ENCODE data around the gene STYXL1. TPM values are rescaled to one million over a fixed set of nuclear protein-coding genes. Genes with fewer than 3 reads are reported as not detected.

The STYXL1 gene
- total and polyA plus RNA-seq, 2 experiments from 2014 or later = 28.0 to 39.2 TPM

- Histone ChIP-seq H3K36me3 (ENCODE audit: insufficient read depth) (peaks cover 6% of the 10 kb centered on the region; the same call in 1 of the 2 replicates), H4K20me1 (replicated peaks; ENCODE audit: insufficient read depth) (peaks cover 17% of the 10 kb centered on the region; the same call in 1 of the 2 replicates), H3K27ac (ENCODE audit: low read depth) (no peak overlapping the region), H3F3A (replicated peaks; ENCODE audit: low read depth) (no peaks in the 10 kb centered on the region), H3K4me3 (no peak overlapping the region), H3K4me1 (ENCODE audit: insufficient read depth) (no peaks in the 10 kb centered on the region), H3K9me2 (ENCODE audit: insufficient read depth) (no peaks in the 10 kb centered on the region), H3K79me2 (replicated peaks; ENCODE audit: insufficient read depth) (peaks cover 45% of the 10 kb centered on the region), H2AFZ (no peak overlapping the region), H3K4me2 (no peak overlapping the region), H3K27me3 (ENCODE audit: insufficient read depth) (no peaks in the 10 kb centered on the region)
- TF ChIP-seq EZH2 (IDR thresholded peaks at IDR 0.05; ENCODE audit: low read depth, unreplicated experiment) (no peak), NANOG (IDR thresholded peaks at IDR 0.05; ENCODE audit: borderline replicate concordance) (no peak), JUNB (IDR thresholded peaks at IDR 0.05; ENCODE audit: unreplicated experiment) (no peak), CREB1 (CRISPR knock-in tag; IDR thresholded peaks at IDR 0.05; ENCODE audit: low read depth) (no peak), ZNF331 (CRISPR knock-in tag; IDR thresholded peaks at IDR 0.05; ENCODE audit: low read depth) (no peak), ZNF462 (CRISPR knock-in tag; IDR thresholded peaks at IDR 0.05) (no peak), ETS1 (IDR thresholded peaks at IDR 0.05) (no peak), STAT1 (IDR thresholded peaks at IDR 0.05; ENCODE audit: unreplicated experiment) (no peak), CTCF (conservative IDR thresholded peaks at IDR 0.05; ENCODE audit: low read depth in 2 of 2) (no peak), POLR2AphosphoS5 (IDR thresholded peaks at IDR 0.05; ENCODE audit: low read depth) (no peak), EZH2phosphoT487 (IDR thresholded peaks at IDR 0.05; ENCODE audit: unreplicated experiment) (no peak), REST (IDR thresholded peaks at IDR 0.05; ENCODE audit: unreplicated experiment) (no peak), ZNF114 (CRISPR knock-in tag; IDR thresholded peaks at IDR 0.05) (no peak)
- H3K36me3 Mint-ChIP-seq (ENCODE audit: low read depth) = peaks cover 26% of the 10 kb centered on the region
- H3K9me3 Mint-ChIP-seq = peaks cover 6% of the 10 kb centered on the region
- ATAC-seq (no peak), DNase-seq (ENCODE audit: low spot score) (no peak)
- H3K4me3 Mint-ChIP-seq = no peak overlapping the region
- H3K27ac Mint-ChIP-seq = no peak overlapping the region
- H3K27me3 Mint-ChIP-seq (ENCODE audit: insufficient read depth, low read depth, poor library complexity) = peaks cover 2% of the 10 kb centered on the region
- H3K4me1 Mint-ChIP-seq = peaks cover 3% of the 10 kb centered on the region; the same call in 1 of the 3 replicates
Observed at GRCh38 chr7:75951506-75951905, 96.3 kb downstream of the STYXL1 start.

Data from GM23338 (cell line).